GM21381 (cell line): ENCODE results near the gene TIMM10B.
"Not testable (repeated sequence)": the region's sequence is repeated elsewhere in the genome, so short reads cannot be mapped to it uniquely, and the experiment has no call there.

Source experiments
- ATAC-seq: cut with Tn5 transposase; IDR thresholded peaks from one replicate; pipeline ENCODE4 v1.9.1; 2021; ENCODE audit warnings: mild to moderate bottlenecking, moderate library complexity; ENCODE audit not compliant: unreplicated experiment

Gene TIMM10B

GRCh38 chr11:6504166-6504565, 22.9 kb downstream of the TIMM10B start:
- ATAC-seq, result no peak

- ATAC-seq, result no peak
These were observed 24.4 kb downstream of the TIMM10B start for GRCh38 chr11:6505577-6506240.

GRCh38 chr11:6516865-6517264, 35.6 kb downstream of the TIMM10B start:
- no peak for ATAC-seq

- ATAC-seq, result no peak
These were observed 39.0 kb downstream of the TIMM10B start for GRCh38 chr11:6520265-6520664.

GRCh38 chr11:6521946-6522345, 40.6 kb downstream of the TIMM10B start:
- ATAC-seq, result not testable (repeated sequence)

GRCh38 chr11:6523253-6523652, 42.0 kb downstream of the TIMM10B start:
- no peak for ATAC-seq

- ATAC-seq, result peak; percentile 66
These were observed 45.3 kb downstream of the TIMM10B start for GRCh38 chr11:6526411-6527135.

GRCh38 chr11:6529266-6529665, 48.0 kb downstream of the TIMM10B start:
- ATAC-seq, result no peak

GRCh38 chr11:6530848-6531247, 49.5 kb downstream of the TIMM10B start:
- no peak for ATAC-seq

GRCh38 chr11:6531267-6531752, 50.0 kb downstream of the TIMM10B start:
- ATAC-seq, result no peak
